ENCODE results near the gene ANKUB1. TPM values are rescaled to one million over a fixed set of nuclear protein-coding genes. Genes with fewer than 3 reads are reported as not detected.

ANKUB1 gene
- total RNA-seq, 2 experiments from 2014 or later: not detected

GRCh38 chr3:149813367-149814281, 21.3 kb upstream of the ANKUB1 start:
- intact Hi-C loops (cut with DNase I, micrococcal nuclease): loop anchor here (2.0 to 10.0 kb wide), 7 partner anchors 61 to 951 kb away; partner anchors contain the start of genes COMMD2 (in 2 of the 2), EIF2A (in 1 of the 2), GYG1 (in 1 of the 2) and PFN2 (in 1 of the 2)
- no peaks in the 10 kb centered on the region for H3K27me3 Mint-ChIP-seq
- Histone ChIP-seq H3K4me3 (ENCODE audit: low read length) (peak overlapping the region; percentile 78), H3K36me3 (ENCODE audit: insufficient read depth, low read length) (no peaks in the 10 kb centered on the region), H3K27ac (ENCODE audit: low read depth in 1 of 2, low read length in 2 of 2) (peak overlapping the region; percentile 86 to 95), H3K27me3 (ENCODE audit: control insufficient read depth in 1 of 2, insufficient read depth in 2 of 2, low read length in 2 of 2) (no peaks in the 10 kb centered on the region), H3K4me1 (ENCODE audit: insufficient read depth, low read length) (peaks cover 19% of the 10 kb centered on the region), H3K9me3 (ENCODE audit: control insufficient read depth in 1 of 2, insufficient read depth in 1 of 2, low read length in 2 of 2) (no peaks in the 10 kb centered on the region)
- peak overlapping the region; percentile 98 for H3K4me3 Mint-ChIP-seq
- H3K9me3 Mint-ChIP-seq: no peaks in the 10 kb centered on the region
- POLR2A ChIA-PET: interaction anchor here (0.7 to 3.2 kb wide), 6 partner anchors 10 to 599 kb away, joined by 3 to 31 read pairs (median 4); partner anchors contain the start of genes COMMD2 and TSC22D2
- H3K4me1 Mint-ChIP-seq (ENCODE audit: low read depth): peaks cover 64% of the 10 kb centered on the region
- H3K36me3 Mint-ChIP-seq (ENCODE audit: low read depth): peaks cover 31% of the 10 kb centered on the region
- TF ChIP-seq CTCF (IDR thresholded peaks at IDR 0.05): no peak
- CTCF ChIA-PET: interaction anchor here (0.5 kb wide), 1 partner anchor 858 kb away, joined by 3 read pairs; no protein-coding TSS in a partner anchor
- peak overlapping the region; percentile 96 for H3K27ac Mint-ChIP-seq
- ATAC-seq (ENCODE audit: poor library complexity) (peak; percentile 16), DNase-seq (peak in 5 of 14 experiments; percentile 9 to 49 (median 23))

DNA sequence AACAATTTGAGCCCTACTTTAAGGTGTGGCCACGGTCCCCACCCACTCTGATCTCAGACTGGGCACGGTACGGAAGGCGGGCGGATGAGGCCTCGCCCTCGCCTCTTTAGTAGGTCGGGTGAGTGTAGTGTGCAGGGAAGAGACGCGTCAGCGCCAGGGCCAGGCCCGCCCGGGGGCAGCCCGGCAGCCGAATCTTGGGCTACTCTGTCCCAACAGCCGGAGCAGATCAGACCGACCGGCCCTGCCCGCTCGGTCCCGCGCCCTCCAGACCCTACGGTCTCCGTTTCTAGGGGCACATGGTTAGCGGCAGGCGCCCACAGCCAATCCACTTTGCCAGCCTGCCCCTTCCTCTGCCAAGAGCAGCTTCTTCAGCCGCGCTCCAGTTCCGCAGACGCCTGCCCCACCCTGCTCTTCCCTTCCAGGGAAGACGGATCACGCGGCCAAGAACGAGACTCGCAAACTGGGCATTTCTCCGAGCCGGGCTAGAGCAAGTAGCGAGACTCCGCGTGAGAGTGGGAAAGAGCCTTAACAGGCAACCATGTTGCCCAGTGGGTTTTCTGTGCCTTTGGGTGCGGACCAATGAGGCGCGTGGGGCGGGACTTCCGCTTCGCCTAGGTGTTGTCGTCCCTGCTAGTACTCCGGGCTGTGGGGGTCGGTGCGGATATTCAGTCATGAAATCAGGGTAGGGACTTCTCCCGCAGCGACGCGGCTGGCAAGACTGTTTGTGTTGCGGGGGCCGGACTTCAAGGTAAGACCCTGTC, 20.4 kb upstream of the ANKUB1 start, which contains the start of gene RNF13:
TSS of gene RNF13 (plus strand) at position 610 of the 761 bp plus-strand sequence. CDS start 32,812 bp downstream, outside the sequence.
- Histone ChIP-seq H3K27ac (ENCODE audit: low read depth in 1 of 2, low read length in 2 of 2) (peak within 1 kb of the TSS; percentile 86 to 95), H3K4me3 (ENCODE audit: low read length) (peak within 1 kb of the TSS; percentile 78), H3K27me3 (ENCODE audit: control insufficient read depth in 1 of 2, insufficient read depth in 2 of 2, low read length in 2 of 2) (no peaks in the 10 kb centered on the region), H3K4me1 (ENCODE audit: insufficient read depth, low read length) (peaks cover 23% of the 10 kb centered on the region), H3K9me3 (ENCODE audit: control insufficient read depth in 1 of 2, insufficient read depth in 1 of 2, low read length in 2 of 2) (no peaks in the 10 kb centered on the region), H3K36me3 (ENCODE audit: insufficient read depth, low read length) (no peaks in the 10 kb centered on the region)
- ChIA-PET CTCF (no interaction called here), POLR2A (interaction anchor here (0.7 to 3.2 kb wide), 4 partner anchors 11 to 595 kb away, joined by 3 to 31 read pairs (median 4); partner anchors contain the start of genes COMMD2 and TSC22D2)
- intact Hi-C loops (cut with DNase I, micrococcal nuclease): loop anchor here (2.0 to 10.0 kb wide), 7 partner anchors 60 to 952 kb away; partner anchors contain the start of genes COMMD2 (in 2 of the 2), EIF2A (in 1 of the 2), GYG1 (in 1 of the 2) and PFN2 (in 1 of the 2)
- no peaks in the 10 kb centered on the region for H3K9me3 Mint-ChIP-seq
- peak within 1 kb of the TSS; percentile 98 for H3K4me3 Mint-ChIP-seq
- ATAC-seq (ENCODE audit: poor library complexity) (peak; percentile 95), DNase-seq (peak; percentile 82 to 95 (median 90))
- H3K27ac Mint-ChIP-seq: peak within 1 kb of the TSS; percentile 96
- H3K4me1 Mint-ChIP-seq (ENCODE audit: low read depth): peaks cover 60% of the 10 kb centered on the region
- H3K27me3 Mint-ChIP-seq: peaks cover 4% of the 10 kb centered on the region
- no peak for TF ChIP-seq CTCF (IDR thresholded peaks at IDR 0.05)
- H3K36me3 Mint-ChIP-seq (ENCODE audit: low read depth): peaks cover 31% of the 10 kb centered on the region

- H3K27ac Mint-ChIP-seq: peak overlapping the region; percentile 96
- no peaks in the 10 kb centered on the region for H3K27me3 ChIP-seq (ENCODE audit: control insufficient read depth in 1 of 2, insufficient read depth in 2 of 2, low read length in 2 of 2)
- peaks cover 31% of the 10 kb centered on the region for H3K36me3 Mint-ChIP-seq (ENCODE audit: low read depth)
- peak overlapping the region; percentile 98 for H3K4me3 Mint-ChIP-seq
- intact Hi-C loops (cut with DNase I, micrococcal nuclease): loop anchor here (2.0 to 10.0 kb wide), 7 partner anchors 59 to 953 kb away; partner anchors contain the start of genes COMMD2 (in 2 of the 2), EIF2A (in 1 of the 2), GYG1 (in 1 of the 2) and PFN2 (in 1 of the 2)
- peaks cover 54% of the 10 kb centered on the region for H3K4me1 Mint-ChIP-seq (ENCODE audit: low read depth)
- POLR2A ChIA-PET: interaction anchor here (3.2 kb wide), 1 partner anchor 60 kb away, joined by 31 read pairs; the partner anchor contains the start of gene COMMD2
- TF ChIP-seq CTCF (IDR thresholded peaks at IDR 0.05): no peak
- H3K27ac ChIP-seq (ENCODE audit: low read depth in 1 of 2, low read length in 2 of 2): peak overlapping the region; percentile 86 to 95
- H3K9me3 ChIP-seq (ENCODE audit: control insufficient read depth in 1 of 2, insufficient read depth in 1 of 2, low read length in 2 of 2): no peaks in the 10 kb centered on the region
- ATAC-seq (ENCODE audit: poor library complexity): no peak
- peaks cover 23% of the 10 kb centered on the region for H3K4me1 ChIP-seq (ENCODE audit: insufficient read depth, low read length)
- DNase-seq: no peak
- H3K9me3 Mint-ChIP-seq: no peaks in the 10 kb centered on the region
- CTCF ChIA-PET: no interaction called here
- H3K36me3 ChIP-seq (ENCODE audit: insufficient read depth, low read length): no peaks in the 10 kb centered on the region
- H3K4me3 ChIP-seq (ENCODE audit: low read length): peak overlapping the region; percentile 78
- peaks cover 6% of the 10 kb centered on the region for H3K27me3 Mint-ChIP-seq
Measured at GRCh38 chr3:149812165-149812605, 19.8 kb upstream of the ANKUB1 start.

Data from CD4-positive, alpha-beta T cell (primary cell).